HEK293 (cell line): ENCODE data around the gene SLC22A12.

Source experiments
- CTCF ChIA-PET: fragments of 350-600 bp; formaldehyde crosslinking; extraction: SDS; loops from one replicate; lab custom pipeline; 2021; ENCODE audit warnings: antibody characterized with exemption; lab: Yijun Ruan, JAX
- POLR2A ChIA-PET: fragments of 300-600 bp; formaldehyde crosslinking; extraction: SDS; loops from one replicate; lab custom pipeline; 2020; ENCODE audit warnings: antibody characterized with exemption, inconsistent platforms; lab: Yijun Ruan, JAX
- H3K27ac ChIP-seq: fragments of 200-500 bp; sonication (Bioruptor generic); 2 replicates; pipeline ENCODE4 v1.5.1; 2014; ENCODE audit warnings: low read depth, low read length, control low read depth, inconsistent platforms; ENCODE audit errors: extremely low read depth
- H3K36me3 ChIP-seq, 2 experiments: fragments of 200-500 bp in 1 of 2; sonication (Bioruptor generic) in 1 of 2; 1 replicate in 1 of 2; 2 replicates in 1 of 2; pipeline ENCODE4 v1.5.1; 2014 to 2017; ENCODE audit warnings: inconsistent platforms in 2 of 2, low read length in 2 of 2; ENCODE audit not compliant: control insufficient read depth in 2 of 2, insufficient read depth in 1 of 2
- H3K4me1 ChIP-seq: fragments of 200-500 bp; sonication (Bioruptor generic); 2 replicates; pipeline ENCODE4 v1.5.1; 2014; ENCODE audit warnings: mild to moderate bottlenecking, low read length, inconsistent platforms; ENCODE audit not compliant: control insufficient read depth, insufficient read depth
- H3K4me3 ChIP-seq: 2 replicates; pipeline ENCODE4 v1.5.1; 2011; ENCODE audit warnings: low read depth, mild to moderate bottlenecking, control low read depth, low read length, moderate library complexity
- H3K9me3 ChIP-seq: fragments of 200-500 bp; sonication (Bioruptor generic); 2 replicates; pipeline ENCODE4 v1.5.1; 2014; ENCODE audit warnings: low read depth, low read length, inconsistent platforms; ENCODE audit not compliant: control insufficient read depth, insufficient read depth
- HOXA7 ChIP-seq: sonication (generic); formaldehyde crosslinking; IDR thresholded peaks from 2 replicates; pipeline ENCODE4 v1.8.1; 2022; ENCODE audit warnings: missing genetic modification reagents, borderline replicate concordance
- REPIN1 ChIP-seq: fragments of 450-650 bp; formaldehyde crosslinking; IDR thresholded peaks from 2 replicates; pipeline ENCODE4 v1.5.1; 2017; ENCODE audit warnings: missing biosample characterization, missing genetic modification characterization, low read depth
- TCF7L2 ChIP-seq: IDR thresholded peaks from 2 replicates; pipeline ENCODE4 v1.6.1; 2011; ENCODE audit warnings: low read depth, mild to moderate bottlenecking, inconsistent platforms, low read length, moderate library complexity, borderline replicate concordance
- ZBTB44 ChIP-seq: fragments of 450-650 bp; IDR thresholded peaks from 2 replicates; pipeline ENCODE4 v1.5.1; 2018; ENCODE audit warnings: missing biosample characterization, mild to moderate bottlenecking, missing genetic modification characterization
- ZBTB48 ChIP-seq: fragments of 450-650 bp; formaldehyde crosslinking; IDR thresholded peaks from 2 replicates; pipeline ENCODE4 v1.5.1; 2016; ENCODE audit warnings: missing biosample characterization, missing genetic modification characterization
- ZNF174 ChIP-seq: fragments of 450-650 bp; formaldehyde crosslinking; IDR thresholded peaks from 2 replicates; pipeline ENCODE4 v1.5.0; 2017; ENCODE audit warnings: missing biosample characterization, mild to moderate bottlenecking, missing genetic modification characterization
- ZNF175 ChIP-seq: fragments of 450-650 bp; formaldehyde crosslinking; IDR thresholded peaks from 2 replicates; pipeline ENCODE4 v1.5.1; 2016; ENCODE audit warnings: missing biosample characterization, missing genetic modification characterization
- ZNF184 ChIP-seq: fragments of 450-650 bp; IDR thresholded peaks from 2 replicates; pipeline ENCODE4 v1.5.1; 2018; ENCODE audit warnings: missing biosample characterization, mild to moderate bottlenecking, missing genetic modification characterization
- ZNF19 ChIP-seq: fragments of 450-650 bp; formaldehyde crosslinking; IDR thresholded peaks from 2 replicates; pipeline ENCODE4; 2016; ENCODE audit warnings: missing biosample characterization, missing genetic modification characterization, low read depth
- ZNF214 ChIP-seq: fragments of 450-650 bp; formaldehyde crosslinking; IDR thresholded peaks from 2 replicates; pipeline ENCODE4 v1.5.1; 2017; ENCODE audit warnings: missing biosample characterization, mild to moderate bottlenecking, missing genetic modification characterization, borderline replicate concordance
- ZNF280D ChIP-seq: fragments of 450-650 bp; formaldehyde crosslinking; IDR thresholded peaks from 2 replicates; pipeline ENCODE4 v1.5.1; 2016; ENCODE audit warnings: missing biosample characterization, missing genetic modification characterization
- ZNF580 ChIP-seq: fragments of 450-650 bp; formaldehyde crosslinking; IDR thresholded peaks from 2 replicates; pipeline ENCODE4 v1.5.1; 2016; ENCODE audit warnings: missing biosample characterization, missing genetic modification characterization
- ZNF585B ChIP-seq: fragments of 450-650 bp; formaldehyde crosslinking; IDR thresholded peaks from 2 replicates; pipeline ENCODE4 v1.5.1; 2016; ENCODE audit warnings: missing biosample characterization, missing genetic modification characterization
- TF ChIP-seq, protein P1 (sequence below): fragments of 450-650 bp; formaldehyde crosslinking; IDR thresholded peaks from 2 replicates; pipeline ENCODE4 v1.5.1; 2016; ENCODE audit warnings: missing biosample characterization, missing genetic modification characterization

Gene SLC22A12

DNA sequence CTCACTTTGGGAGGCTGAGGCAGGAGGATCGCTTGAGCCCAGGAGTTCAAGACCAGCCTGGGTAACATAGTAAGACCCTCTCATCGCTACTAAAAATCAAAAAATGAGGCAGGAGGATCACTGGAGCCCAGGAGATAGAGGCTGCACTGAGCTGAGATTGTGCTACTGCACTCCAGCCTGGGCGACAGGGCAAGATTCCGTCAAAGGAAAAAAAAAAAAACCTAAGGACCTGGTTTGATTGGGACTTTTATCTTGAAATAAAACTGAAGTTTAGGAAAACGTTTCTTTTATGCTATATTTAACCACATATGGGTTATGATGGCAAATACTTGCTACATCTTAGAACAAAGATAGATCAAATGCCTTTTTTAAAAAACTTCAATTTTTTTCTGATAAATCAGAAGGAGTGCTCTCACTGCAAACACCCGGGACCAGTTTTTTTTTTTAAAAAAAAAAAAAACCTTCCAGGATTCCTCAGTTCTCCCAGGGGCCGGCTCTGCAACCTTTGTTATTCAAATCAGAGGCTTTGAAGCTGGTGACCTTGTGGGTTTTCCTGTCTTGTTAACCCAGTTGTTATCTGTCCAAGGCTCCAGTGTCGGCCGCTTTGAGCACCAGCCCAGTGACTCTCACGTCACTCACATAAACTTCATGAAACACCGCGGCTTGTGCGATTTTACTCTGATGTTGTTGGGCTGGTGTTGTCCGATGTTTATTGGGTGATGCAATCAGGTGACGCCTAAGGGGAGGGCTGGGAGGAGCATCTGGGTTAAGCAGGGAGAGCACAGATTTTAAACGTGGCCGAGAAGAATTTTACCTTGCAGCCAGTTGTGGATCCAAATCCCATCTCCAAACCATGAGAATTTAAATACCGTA, 24.7 kb upstream of the SLC22A12 start (continued):
- no peak for TF ChIP-seq ZNF174 (tag by site-specific recombination)

DNA sequence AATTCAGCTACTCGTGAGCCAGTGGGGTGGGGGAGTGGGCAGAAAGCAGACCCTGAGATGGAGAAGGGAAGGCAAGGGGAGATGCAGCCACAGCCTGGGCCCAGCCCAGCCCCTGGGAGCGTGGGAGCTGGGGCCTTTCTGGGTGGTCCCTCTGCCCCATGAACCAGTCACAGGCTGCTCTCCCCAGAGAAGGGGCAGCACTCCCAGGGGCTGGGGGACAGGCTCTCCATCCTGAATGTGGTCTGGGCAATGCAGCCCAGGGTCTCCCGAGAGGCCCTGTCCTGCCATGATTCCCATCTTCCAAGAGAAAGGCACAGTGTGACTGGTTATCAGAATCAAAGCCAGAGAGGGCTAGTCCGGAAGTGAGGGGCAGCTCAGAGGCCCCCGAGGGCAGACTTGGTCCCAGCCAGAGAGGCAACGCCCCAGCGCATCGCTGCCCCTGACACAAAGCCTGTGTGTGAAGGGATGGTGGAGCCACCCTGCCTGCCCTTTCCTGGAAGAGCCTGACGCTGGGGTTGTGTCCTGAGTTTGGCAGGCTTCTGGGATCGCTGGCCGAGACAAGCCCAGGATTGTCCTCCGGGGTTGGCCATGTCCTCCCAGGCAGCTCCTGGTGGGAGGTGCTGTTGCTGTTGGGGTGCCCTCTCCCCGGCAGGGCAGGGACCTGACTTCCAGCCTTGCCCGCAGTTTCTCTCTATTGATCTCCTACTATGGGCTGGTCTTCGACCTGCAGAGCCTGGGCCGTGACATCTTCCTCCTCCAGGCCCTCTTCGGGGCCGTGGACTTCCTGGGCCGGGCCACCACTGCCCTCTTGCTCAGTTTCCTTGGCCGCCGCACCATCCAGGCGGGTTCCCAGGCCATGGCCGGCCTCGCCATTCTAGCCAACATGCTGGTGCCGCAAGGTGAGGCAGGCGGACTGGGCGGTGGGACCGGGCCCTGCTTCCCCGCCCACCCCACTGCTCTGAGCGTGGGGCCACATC, 23.8 kb upstream of the SLC22A12 start:
- Histone ChIP-seq H3K36me3 (no peaks in the 10 kb centered on the region), H3K9me3 (no peaks in the 10 kb centered on the region), H3K4me3 (no peak overlapping the region), H3K27ac (peak overlapping the region; percentile 25; the same call in 1 of the 2 replicates), H3K4me1 (no peaks in the 10 kb centered on the region)
- ChIA-PET CTCF (interaction anchor here (1.2 to 1.7 kb wide), 2 partner anchors 118 to 120 kb away, joined by 3 to 5 read pairs; no protein-coding TSS in a partner anchor), POLR2A (interaction anchor here (0.7 to 1.2 kb wide), 3 partner anchors 77 to 176 kb away, joined by 3 to 5 read pairs (median 4); no protein-coding TSS in a partner anchor)
- TF ChIP-seq ZNF19 (tag by site-specific recombination) (no peak), HOXA7 (CRISPR knock-in tag) (no peak), ZNF214 (tag by site-specific recombination) (no peak), ZNF580 (tag by site-specific recombination) (no peak), TCF7L2 (no peak), ZNF585B (tag by site-specific recombination) (no peak), ZNF184 (tag by site-specific recombination) (no peak), ZBTB48 (no peak), ZNF175 (tag by site-specific recombination) (no peak), ZBTB44 (tag by site-specific recombination) (no peak), REPIN1 (tag by site-specific recombination) (no peak)
- TF ChIP-seq, protein P1, sequence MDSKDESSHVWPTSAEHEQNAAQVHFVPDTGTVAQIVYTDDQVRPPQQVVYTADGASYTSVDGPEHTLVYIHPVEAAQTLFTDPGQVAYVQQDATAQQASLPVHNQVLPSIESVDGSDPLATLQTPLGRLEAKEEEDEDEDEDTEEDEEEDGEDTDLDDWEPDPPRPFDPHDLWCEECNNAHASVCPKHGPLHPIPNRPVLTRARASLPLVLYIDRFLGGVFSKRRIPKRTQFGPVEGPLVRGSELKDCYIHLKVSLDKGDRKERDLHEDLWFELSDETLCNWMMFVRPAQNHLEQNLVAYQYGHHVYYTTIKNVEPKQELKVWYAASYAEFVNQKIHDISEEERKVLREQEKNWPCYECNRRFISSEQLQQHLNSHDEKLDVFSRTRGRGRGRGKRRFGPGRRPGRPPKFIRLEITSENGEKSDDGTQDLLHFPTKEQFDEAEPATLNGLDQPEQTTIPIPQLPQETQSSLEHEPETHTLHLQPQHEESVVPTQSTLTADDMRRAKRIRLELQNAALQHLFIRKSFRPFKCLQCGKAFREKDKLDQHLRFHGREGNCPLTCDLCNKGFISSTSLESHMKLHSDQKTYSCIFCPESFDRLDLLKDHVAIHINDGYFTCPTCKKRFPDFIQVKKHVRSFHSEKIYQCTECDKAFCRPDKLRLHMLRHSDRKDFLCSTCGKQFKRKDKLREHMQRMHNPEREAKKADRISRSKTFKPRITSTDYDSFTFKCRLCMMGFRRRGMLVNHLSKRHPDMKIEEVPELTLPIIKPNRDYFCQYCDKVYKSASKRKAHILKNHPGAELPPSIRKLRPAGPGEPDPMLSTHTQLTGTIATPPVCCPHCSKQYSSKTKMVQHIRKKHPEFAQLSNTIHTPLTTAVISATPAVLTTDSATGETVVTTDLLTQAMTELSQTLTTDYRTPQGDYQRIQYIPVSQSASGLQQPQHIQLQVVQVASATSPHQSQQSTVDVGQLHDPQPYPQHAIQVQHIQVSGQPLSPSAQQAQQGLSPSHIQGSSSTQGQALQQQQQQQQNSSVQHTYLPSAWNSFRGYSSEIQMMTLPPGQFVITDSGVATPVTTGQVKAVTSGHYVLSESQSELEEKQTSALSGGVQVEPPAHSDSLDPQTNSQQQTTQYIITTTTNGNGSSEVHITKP (tag by site-specific recombination): no peak

GRCh38 chr11:64568041-64568571, 22.9 kb upstream of the SLC22A12 start:
- Histone ChIP-seq H3K9me3 (no peaks in the 10 kb centered on the region), H3K36me3 (no peaks in the 10 kb centered on the region), H3K27ac (no peak overlapping the region), H3K4me3 (no peak overlapping the region), H3K4me1 (no peaks in the 10 kb centered on the region)
- no peak for TF ChIP-seq ZNF280D (tag by site-specific recombination)
- ChIA-PET CTCF (interaction anchor here (1.7 kb wide), 1 partner anchor 118 kb away, joined by 5 read pairs; no protein-coding TSS in a partner anchor), POLR2A (interaction anchor here (1.2 kb wide), 1 partner anchor 76 kb away, joined by 5 read pairs; no protein-coding TSS in a partner anchor)
